ENCODE data around the gene OR5H15. TPM values are rescaled to one million over a fixed set of nuclear protein-coding genes. Genes with fewer than 3 reads are reported as not detected.
"Not testable (repeated sequence)": the region's sequence is repeated elsewhere in the genome, so short reads cannot be mapped to it uniquely, and the experiment has no call there.

The OR5H15 gene
- total RNA-seq, 1 donor from 2014 or later: not detected

- no peak for DNase-seq (ENCODE audit: low spot score)
- intact Hi-C loops (cut with micrococcal nuclease): loop anchor here (5.0 to 10.0 kb wide), 3 partner anchors 142 to 410 kb away; partner anchors contain the start of genes CPOX and GABRR3
- Mint-ChIP-seq H3K36me3 (ENCODE audit: low read depth) (no peaks in the 10 kb centered on the region), H3K4me3 (ENCODE audit: low read depth) (no peak overlapping the region), H3K4me1 (ENCODE audit: low read depth) (peaks cover 4% of the 10 kb centered on the region), H3K27me3 (ENCODE audit: low read depth) (peaks cover 3% of the 10 kb centered on the region), H3K9me3 (no peaks in the 10 kb centered on the region), H3K27ac (no peak overlapping the region)
Measured at GRCh38 chr3:98185180-98185579, 18.7 kb downstream of the OR5H15 start.

GRCh38 chr3:98188545-98188944 lies 22.0 kb downstream of the OR5H15 start:
- no peak overlapping the region for H3K27ac Mint-ChIP-seq

GRCh38 chr3:98190911-98191310 lies 24.4 kb downstream of the OR5H15 start:
- H3K36me3 Mint-ChIP-seq (ENCODE audit: low read depth); H3K9me3 Mint-ChIP-seq: not testable (repeated sequence)

More at GRCh38 chr3:98188545-98188944, 22.0 kb downstream of the OR5H15 start:
- intact Hi-C loops (cut with micrococcal nuclease): loop anchor here (5.0 to 10.0 kb wide), 3 partner anchors 139 to 406 kb away; partner anchors contain the start of genes CPOX and GABRR3
- peaks cover 12% of the 10 kb centered on the region for H3K27me3 Mint-ChIP-seq (ENCODE audit: low read depth)
- no peaks in the 10 kb centered on the region for H3K36me3 Mint-ChIP-seq (ENCODE audit: low read depth)
- no peak for DNase-seq (ENCODE audit: low spot score)
- peaks cover 4% of the 10 kb centered on the region for H3K4me1 Mint-ChIP-seq (ENCODE audit: low read depth)
- H3K9me3 Mint-ChIP-seq: no peaks in the 10 kb centered on the region
- H3K4me3 Mint-ChIP-seq (ENCODE audit: low read depth): no peak overlapping the region

GRCh38 chr3:98196293-98196692 lies 29.8 kb downstream of the OR5H15 start:
- H3K4me1 Mint-ChIP-seq (ENCODE audit: low read depth); H3K9me3 Mint-ChIP-seq; H3K27ac Mint-ChIP-seq; H3K4me3 Mint-ChIP-seq (ENCODE audit: low read depth); intact Hi-C loops (cut with micrococcal nuclease); H3K36me3 Mint-ChIP-seq (ENCODE audit: low read depth); DNase-seq (ENCODE audit: low spot score); H3K27me3 Mint-ChIP-seq (ENCODE audit: low read depth): not testable (repeated sequence)

More at GRCh38 chr3:98190911-98191310, 24.4 kb downstream of the OR5H15 start:
- H3K4me3 Mint-ChIP-seq (ENCODE audit: low read depth); H3K4me1 Mint-ChIP-seq (ENCODE audit: low read depth); DNase-seq (ENCODE audit: low spot score); H3K27ac Mint-ChIP-seq; intact Hi-C loops (cut with micrococcal nuclease): not testable (repeated sequence)
- H3K27me3 Mint-ChIP-seq (ENCODE audit: low read depth): peaks cover 12% of the 10 kb centered on the region

DNA sequence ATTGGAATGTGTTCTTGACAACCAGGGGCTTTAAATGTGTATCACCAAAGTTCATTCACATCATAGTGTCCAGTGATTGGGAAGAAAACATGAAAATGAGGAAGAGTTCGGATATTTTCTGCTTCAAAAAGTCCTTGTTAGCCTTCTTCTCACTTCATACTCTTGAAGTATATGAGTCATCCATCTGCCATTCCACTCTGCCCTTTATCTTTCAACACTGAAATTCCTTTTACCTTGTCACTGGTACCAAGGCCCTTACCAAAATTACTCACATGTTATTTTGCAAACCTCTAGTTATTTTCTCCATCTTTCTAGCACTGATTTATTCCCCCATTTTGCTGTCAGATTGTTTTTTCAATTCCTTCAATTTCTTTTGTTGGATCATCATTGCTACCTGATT lies 32.5 kb downstream of the OR5H15 start:
- H3K9me3 Mint-ChIP-seq: no peaks in the 10 kb centered on the region
- H3K4me3 Mint-ChIP-seq (ENCODE audit: low read depth): no peak overlapping the region
- intact Hi-C loops (cut with micrococcal nuclease): no loop called here
- H3K27me3 Mint-ChIP-seq (ENCODE audit: low read depth): no peaks in the 10 kb centered on the region
- no peaks in the 10 kb centered on the region for H3K4me1 Mint-ChIP-seq (ENCODE audit: low read depth)
- DNase-seq (ENCODE audit: low spot score): no peak
- H3K27ac Mint-ChIP-seq: no peak overlapping the region
- H3K36me3 Mint-ChIP-seq (ENCODE audit: low read depth): no peaks in the 10 kb centered on the region

GRCh38 chr3:98209244-98209643 lies 42.7 kb downstream of the OR5H15 start:
- DNase-seq (ENCODE audit: low spot score): no peak
- no peaks in the 10 kb centered on the region for H3K9me3 Mint-ChIP-seq
- no peak overlapping the region for H3K4me3 Mint-ChIP-seq (ENCODE audit: low read depth)
- peaks cover 2% of the 10 kb centered on the region for H3K27me3 Mint-ChIP-seq (ENCODE audit: low read depth)
- no peaks in the 10 kb centered on the region for H3K4me1 Mint-ChIP-seq (ENCODE audit: low read depth)
- H3K36me3 Mint-ChIP-seq (ENCODE audit: low read depth): no peaks in the 10 kb centered on the region
- no peak overlapping the region for H3K27ac Mint-ChIP-seq
- intact Hi-C loops (cut with micrococcal nuclease): no loop called here

DNA sequence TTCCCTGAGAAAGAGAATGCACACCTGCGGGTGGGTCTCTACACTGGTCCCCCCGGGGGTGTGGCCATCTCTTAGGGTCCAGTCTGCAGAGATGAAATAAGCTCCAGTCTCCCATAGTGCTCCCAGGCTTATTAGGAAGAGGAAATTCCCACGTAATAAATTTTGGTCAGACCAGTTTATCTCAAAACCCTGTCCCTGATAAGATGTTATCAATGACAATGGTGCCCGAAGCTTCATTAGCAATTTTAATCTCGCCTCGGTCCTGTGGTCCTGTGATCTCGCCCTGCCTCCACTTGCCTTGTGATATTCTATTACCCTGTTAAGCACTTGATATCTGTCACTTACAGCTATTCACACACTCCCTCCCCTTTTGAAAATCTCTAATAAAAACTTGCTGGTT lies 46.8 kb downstream of the OR5H15 start:
- H3K27ac Mint-ChIP-seq: no peak overlapping the region
- no peaks in the 10 kb centered on the region for H3K4me1 Mint-ChIP-seq (ENCODE audit: low read depth)
- H3K9me3 Mint-ChIP-seq: no peaks in the 10 kb centered on the region
- H3K4me3 Mint-ChIP-seq (ENCODE audit: low read depth): no peak overlapping the region
- intact Hi-C loops (cut with micrococcal nuclease): no loop called here
- peaks cover 2% of the 10 kb centered on the region for H3K27me3 Mint-ChIP-seq (ENCODE audit: low read depth)
- no peak for DNase-seq (ENCODE audit: low spot score)
- no peaks in the 10 kb centered on the region for H3K36me3 Mint-ChIP-seq (ENCODE audit: low read depth)

DNA sequence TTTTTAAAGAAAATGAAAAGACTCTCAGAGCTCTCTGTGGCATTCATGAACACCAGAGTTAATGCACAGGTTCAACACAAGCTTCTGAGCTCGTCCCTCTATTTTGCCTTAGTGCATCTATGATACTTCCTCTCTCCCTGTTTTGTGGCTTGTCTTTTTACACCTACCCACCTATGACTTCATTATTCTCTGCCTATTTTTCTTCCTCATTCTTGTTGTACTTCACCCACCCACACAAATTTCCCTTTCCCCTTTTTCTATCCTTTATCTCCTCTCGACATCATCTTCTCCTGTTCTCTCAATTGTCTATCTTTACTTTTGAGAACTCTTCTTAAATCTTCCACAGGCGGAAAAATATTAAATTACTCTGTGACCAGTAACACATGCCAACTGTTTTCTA lies 48.6 kb downstream of the OR5H15 start:
- no peak overlapping the region for H3K4me3 Mint-ChIP-seq (ENCODE audit: low read depth)
- no peaks in the 10 kb centered on the region for H3K9me3 Mint-ChIP-seq
- H3K36me3 Mint-ChIP-seq (ENCODE audit: low read depth): no peaks in the 10 kb centered on the region
- H3K4me1 Mint-ChIP-seq (ENCODE audit: low read depth): no peaks in the 10 kb centered on the region
- no peak overlapping the region for H3K27ac Mint-ChIP-seq
- no peak for DNase-seq (ENCODE audit: low spot score)
- no peaks in the 10 kb centered on the region for H3K27me3 Mint-ChIP-seq (ENCODE audit: low read depth)
- intact Hi-C loops (cut with micrococcal nuclease): no loop called here

Other genes starting within 250 kb of the OR5H15 start
- 59.9 and 63.2 TPM in 2 replicates for gene RIOX2, start 194.3 kb upstream of the OR5H15 start, total RNA-seq
- not detected in 2 replicates for gene GABRR3, start 131.4 kb upstream of the OR5H15 start, total RNA-seq
- gene OR5AC2, start 79.5 kb upstream of the OR5H15 start, total RNA-seq: not detected in 2 replicates
- not detected in 2 replicates for gene OR5H1, start 36.0 kb upstream of the OR5H15 start, total RNA-seq
- gene OR5H14, start 19.2 kb upstream of the OR5H15 start, total RNA-seq: 0.02 TPM in 1 of 2 replicates, not detected in the other
- not detected in 2 replicates for gene OR5H6, start 97.5 kb downstream of the OR5H15 start, total RNA-seq
- not detected in 2 replicates for gene OR5H2, start 115.8 kb downstream of the OR5H15 start, total RNA-seq
- not detected in 2 replicates for gene OR5K4, start 187.2 kb downstream of the OR5H15 start, total RNA-seq
- gene OR5K3, start 224.0 kb downstream of the OR5H15 start, total RNA-seq: not detected in 2 replicates

Data from activated T-helper 2 cell treated with anti-CD3 and anti-CD28 coated beads, Interferon-gamma antibody, Interleukin-2, Interleukin-4, amounts not matched to agents 10 μg/mL and 5 μg/mL and 100 μg/mL, durations not matched to agents 14 hours and 24 hours and 36 hours (primary cell).